ENCODE measurements around the gene ATP2B3. TPM values are rescaled to one million over a fixed set of nuclear protein-coding genes. Genes with fewer than 3 reads are reported as not detected.

Gene ATP2B3
- total and polyA plus RNA-seq, 2 of the 4 experiments (the other 2 are of a cell fraction), result under 0.01 to 0.03 TPM

DNA sequence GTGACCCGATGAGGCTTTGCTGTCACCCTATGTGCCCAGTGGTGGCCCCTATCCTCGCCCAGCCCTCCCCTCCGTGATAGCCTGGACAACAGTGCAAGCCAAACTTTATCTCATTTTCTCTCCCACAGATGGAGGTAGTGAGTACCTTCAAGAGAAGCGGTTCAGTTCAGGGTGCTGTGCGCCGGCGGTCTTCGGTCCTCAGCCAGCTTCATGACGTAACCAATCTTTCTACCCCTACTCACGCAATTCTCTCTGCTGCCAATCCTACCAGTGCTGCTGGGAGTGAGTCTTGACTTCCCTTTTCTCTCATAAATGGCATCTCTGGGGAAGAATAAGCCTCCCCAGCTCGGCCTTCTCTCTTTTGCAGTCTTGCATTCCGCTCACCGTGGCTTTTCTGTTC is 52.0 kb downstream of the ATP2B3 start:
- CTCF ChIA-PET, result no interaction called here

More for the DNA sequence above, 52.0 kb downstream of the ATP2B3 start:
- no peak overlapping the region for H3K18ac ChIP-seq (ENCODE audit: low read depth, low read length)
- intact Hi-C loops (cut with micrococcal nuclease), result no loop called here
- no peaks in the 10 kb centered on the region for H3K36me3 ChIP-seq (ENCODE audit: control insufficient read depth, insufficient read depth, low read length)
- peaks cover 9% of the 10 kb centered on the region; the same call in 1 of the 2 replicates for H3K9me3 ChIP-seq (ENCODE audit: control insufficient read depth, insufficient read depth, low read length)
- no peaks in the 10 kb centered on the region for H3K4me1 ChIP-seq (ENCODE audit: control insufficient read depth, insufficient read depth, low read length)
- H3K56ac ChIP-seq (ENCODE audit: extremely low read depth, insufficient read depth, low read length), result no peak overlapping the region
- H3K4ac ChIP-seq (ENCODE audit: low read depth, low read length), result no peak overlapping the region
- H4K5ac ChIP-seq (ENCODE audit: low read depth, low read length), result no peak overlapping the region
- H3K4me2 ChIP-seq (ENCODE audit: low read depth, low read length), result no peak overlapping the region
- H3K27ac ChIP-seq (ENCODE audit: insufficient read depth, low read length), result no peak overlapping the region
- no peaks in the 10 kb centered on the region for H4K20me1 ChIP-seq (ENCODE audit: insufficient read depth, low read length)
- H3K79me1 ChIP-seq (ENCODE audit: low read depth in 1 of 2, low read length in 2 of 2), result no peaks in the 10 kb centered on the region
- BruUV-seq (replicated peaks), result no TSS peak
- H2AFZ ChIP-seq (replicated peaks; ENCODE audit: low read length, poor library complexity), result no peak overlapping the region
- H3K9ac ChIP-seq (ENCODE audit: low read depth, low read length), result no peak overlapping the region
- no peak overlapping the region for H2AK9ac ChIP-seq (replicated peaks; ENCODE audit: low read depth, low read length, poor library complexity)
- H3K9me1 ChIP-seq (ENCODE audit: insufficient read depth, low read length), result no peaks in the 10 kb centered on the region
- H2AK5ac ChIP-seq (ENCODE audit: low read depth, low read length), result no peak overlapping the region
- POLR2A ChIA-PET (ENCODE audit: unreplicated experiment), result no interaction called here
- H3K4me3 ChIP-seq (ENCODE audit: insufficient read depth, low read depth, low read length), result no peak overlapping the region
- no peak for ATAC-seq (ENCODE audit: low read depth)
- H3K27me3 ChIP-seq (ENCODE audit: control insufficient read depth, insufficient read depth, low read length), result peaks cover 20% of the 10 kb centered on the region; the same call in 1 of the 2 replicates
- WGBS, 2 experiments (ENCODE audit: extremely low coverage in 2 of 2, insufficient read length in 1 of 2), result 80% methylated on average over 7 of the region's 13 CpGs; no CpG with 5 or more reads in 1 of the 2 experiments
- H4K91ac ChIP-seq (ENCODE audit: insufficient read depth, low read depth, low read length), result no peak overlapping the region
- dilution Hi-C loops (cut with HindIII; ENCODE audit: low sequenced_read_pairs, unreplicated experiment), result no loop called here
- no peak overlapping the region for H4K8ac ChIP-seq (ENCODE audit: low read depth in 2 of 2, low read length in 2 of 2)
- no peak overlapping the region for H2BK15ac ChIP-seq (ENCODE audit: low read depth, low read length)
- H2BK20ac ChIP-seq (ENCODE audit: low read depth, low read length), result no peak overlapping the region
- in situ Hi-C loops (cut with MboI; ENCODE audit: low sequenced_read_pairs), result no loop called here
- TF ChIP-seq, protein P1, sequence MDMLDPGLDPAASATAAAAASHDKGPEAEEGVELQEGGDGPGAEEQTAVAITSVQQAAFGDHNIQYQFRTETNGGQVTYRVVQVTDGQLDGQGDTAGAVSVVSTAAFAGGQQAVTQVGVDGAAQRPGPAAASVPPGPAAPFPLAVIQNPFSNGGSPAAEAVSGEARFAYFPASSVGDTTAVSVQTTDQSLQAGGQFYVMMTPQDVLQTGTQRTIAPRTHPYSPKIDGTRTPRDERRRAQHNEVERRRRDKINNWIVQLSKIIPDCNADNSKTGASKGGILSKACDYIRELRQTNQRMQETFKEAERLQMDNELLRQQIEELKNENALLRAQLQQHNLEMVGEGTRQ (IDR thresholded peaks at IDR 0.05; ENCODE audit: low read depth, low read length), result no peak
- no peak for TF ChIP-seq BHLHE40 (IDR thresholded peaks at IDR 0.05; ENCODE audit: low read depth, low read length)
- TF ChIP-seq MAFK (IDR thresholded peaks at IDR 0.05; ENCODE audit: low read depth, low read length), result no peak
- TF ChIP-seq CHD1 (IDR thresholded peaks at IDR 0.05; ENCODE audit: low read depth, low read length), result no peak
- no peak for TF ChIP-seq MXI1 (IDR thresholded peaks at IDR 0.05; ENCODE audit: borderline replicate concordance, low read depth, low read length)
- TF ChIP-seq RFX5 (IDR thresholded peaks at IDR 0.05; ENCODE audit: low read depth, low read length), result no peak
- no peak for TF ChIP-seq RAD21 (IDR thresholded peaks at IDR 0.05; ENCODE audit: low read length)
- TF ChIP-seq, protein P2, sequence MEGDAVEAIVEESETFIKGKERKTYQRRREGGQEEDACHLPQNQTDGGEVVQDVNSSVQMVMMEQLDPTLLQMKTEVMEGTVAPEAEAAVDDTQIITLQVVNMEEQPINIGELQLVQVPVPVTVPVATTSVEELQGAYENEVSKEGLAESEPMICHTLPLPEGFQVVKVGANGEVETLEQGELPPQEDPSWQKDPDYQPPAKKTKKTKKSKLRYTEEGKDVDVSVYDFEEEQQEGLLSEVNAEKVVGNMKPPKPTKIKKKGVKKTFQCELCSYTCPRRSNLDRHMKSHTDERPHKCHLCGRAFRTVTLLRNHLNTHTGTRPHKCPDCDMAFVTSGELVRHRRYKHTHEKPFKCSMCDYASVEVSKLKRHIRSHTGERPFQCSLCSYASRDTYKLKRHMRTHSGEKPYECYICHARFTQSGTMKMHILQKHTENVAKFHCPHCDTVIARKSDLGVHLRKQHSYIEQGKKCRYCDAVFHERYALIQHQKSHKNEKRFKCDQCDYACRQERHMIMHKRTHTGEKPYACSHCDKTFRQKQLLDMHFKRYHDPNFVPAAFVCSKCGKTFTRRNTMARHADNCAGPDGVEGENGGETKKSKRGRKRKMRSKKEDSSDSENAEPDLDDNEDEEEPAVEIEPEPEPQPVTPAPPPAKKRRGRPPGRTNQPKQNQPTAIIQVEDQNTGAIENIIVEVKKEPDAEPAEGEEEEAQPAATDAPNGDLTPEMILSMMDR (conservative IDR thresholded peaks at IDR 0.05; ENCODE audit: low read depth, low read length), result no peak
- no peak for TF ChIP-seq CEBPB (IDR thresholded peaks at IDR 0.05; ENCODE audit: low read depth, low read length)
- no peak for TF ChIP-seq POLR2A (IDR thresholded peaks at IDR 0.05; ENCODE audit: low read depth, low read length)
- no peak for TF ChIP-seq NFE2L2 (IDR thresholded peaks at IDR 0.05; ENCODE audit: low read depth, low read length)
- TF ChIP-seq, protein P3, sequence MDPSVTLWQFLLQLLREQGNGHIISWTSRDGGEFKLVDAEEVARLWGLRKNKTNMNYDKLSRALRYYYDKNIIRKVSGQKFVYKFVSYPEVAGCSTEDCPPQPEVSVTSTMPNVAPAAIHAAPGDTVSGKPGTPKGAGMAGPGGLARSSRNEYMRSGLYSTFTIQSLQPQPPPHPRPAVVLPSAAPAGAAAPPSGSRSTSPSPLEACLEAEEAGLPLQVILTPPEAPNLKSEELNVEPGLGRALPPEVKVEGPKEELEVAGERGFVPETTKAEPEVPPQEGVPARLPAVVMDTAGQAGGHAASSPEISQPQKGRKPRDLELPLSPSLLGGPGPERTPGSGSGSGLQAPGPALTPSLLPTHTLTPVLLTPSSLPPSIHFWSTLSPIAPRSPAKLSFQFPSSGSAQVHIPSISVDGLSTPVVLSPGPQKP (IDR thresholded peaks at IDR 0.05; ENCODE audit: borderline replicate concordance, low read depth, low read length), result no peak
- no peak for TF ChIP-seq SMC3 (IDR thresholded peaks at IDR 0.05; ENCODE audit: low read depth, low read length)
- no peak for TF ChIP-seq MAZ (IDR thresholded peaks at IDR 0.05; ENCODE audit: borderline replicate concordance, low read depth, low read length)
- no peak for TF ChIP-seq FOS (IDR thresholded peaks at IDR 0.05; ENCODE audit: low read depth, low read length)
- TF ChIP-seq RCOR1 (IDR thresholded peaks at IDR 0.05; ENCODE audit: insufficient replicate concordance, low read length), result no peak
- no peak overlapping the region for H2BK5ac ChIP-seq (ENCODE audit: low read depth, low read length, poor library complexity, severe bottlenecking)
- no peak overlapping the region for H3K14ac ChIP-seq (replicated peaks; ENCODE audit: low read depth, low read length)
- no peak overlapping the region for H2BK120ac ChIP-seq (ENCODE audit: low read depth, low read length)
- H3K23ac ChIP-seq (ENCODE audit: low read depth, low read length), result no peak overlapping the region
- DNase-seq, result no peak
